ENCODE results near the gene DIS3L2. TPM values are rescaled to one million over a fixed set of nuclear protein-coding genes. Genes with fewer than 3 reads are reported as not detected.

Gene DIS3L2
- total and polyA plus RNA-seq, 2 of the 8 experiments (the other 6 are each of a cell fraction or from before 2014, with no cell fraction given), result 11.5 to 21.6 TPM

DNA sequence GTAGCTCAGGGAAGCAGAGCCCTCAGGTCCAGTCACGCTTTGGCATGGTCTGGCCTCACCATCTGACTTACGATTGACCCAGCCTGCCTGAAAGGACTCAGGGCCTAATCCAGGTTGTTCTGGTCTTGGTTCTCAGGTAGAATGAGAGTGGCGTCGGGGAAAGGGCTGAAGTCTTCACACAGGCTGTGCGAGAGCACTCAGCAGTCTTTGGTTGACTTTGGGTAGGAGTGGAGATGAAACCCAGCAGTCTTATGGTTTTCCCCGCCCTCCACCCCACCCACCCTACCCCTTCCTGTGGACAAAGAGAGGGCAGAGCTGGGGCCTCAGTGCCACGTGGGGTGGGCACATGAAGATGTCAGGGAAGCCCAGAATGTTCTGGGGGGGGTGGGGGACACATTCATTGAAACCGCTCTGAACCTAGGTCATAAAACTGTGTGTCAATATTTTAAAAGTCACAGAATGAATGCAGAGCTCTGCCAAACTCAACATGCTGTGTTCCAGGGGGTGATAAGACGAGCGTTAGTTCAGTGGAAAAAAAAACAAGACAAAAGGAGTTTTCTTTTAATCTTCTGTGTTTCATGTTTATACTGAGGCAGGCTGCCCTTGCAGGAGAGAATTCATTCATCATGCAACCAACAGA lies 358.4 kb downstream of the DIS3L2 start:
- Histone ChIP-seq H3K18ac (ENCODE audit: extremely low read depth, low read length) (no peak overlapping the region), H3K56ac (replicated peaks; ENCODE audit: insufficient read length, low read depth, low read length) (no peak overlapping the region), H4K91ac (replicated peaks; ENCODE audit: insufficient read length, low read length) (no peak overlapping the region), H3K27me3 (replicated peaks in 1 of 4; ENCODE audit: control insufficient read depth in 3 of 4, extremely low read depth in 1 of 4, insufficient read depth in 3 of 4, low read length in 3 of 4) (no peaks in the 10 kb centered on the region), H2AFZ (ENCODE audit: low read length) (no peak overlapping the region), H3K23ac (ENCODE audit: insufficient read length) (no peak overlapping the region), H3K27ac (ENCODE audit: low read depth, low read length) (no peak overlapping the region), H3K9me3 (ENCODE audit: insufficient read depth in 2 of 2, low read depth in 1 of 2, low read length in 1 of 2) (no peaks in the 10 kb centered on the region), H3K79me1 (ENCODE audit: low read depth, low read length) (0 out of 2 replicates have a peak, but pooled peaks cover 2% of the 10 kb centered on the region), H3K4me2 (ENCODE audit: insufficient read depth in 1 of 2, low read depth in 2 of 2, low read length in 2 of 2) (no peak overlapping the region), H2BK15ac (ENCODE audit: low read length) (no peak overlapping the region), H2BK120ac (replicated peaks; ENCODE audit: low read depth, low read length) (no peak overlapping the region), H3K4me1 (replicated peaks in 1 of 4; ENCODE audit: control insufficient read depth in 3 of 4, insufficient read depth in 4 of 4, low read length in 3 of 4) (peaks cover 0 to 5% (median 0%) of the 10 kb centered on the region in 4 experiments; a peak in 2 of 7 replicates), H3K4me3 (ENCODE audit: extremely low read depth in 1 of 4, insufficient read depth in 2 of 4, low read depth in 3 of 4, low read length in 4 of 4) (no peak overlapping the region), H2BK12ac (ENCODE audit: low read depth, low read length) (no peak overlapping the region), H3K79me2 (ENCODE audit: control insufficient read depth in 1 of 2, insufficient read depth in 2 of 2, low read length in 2 of 2) (no peaks in the 10 kb centered on the region), H2BK20ac (ENCODE audit: low read length) (no peak overlapping the region), H2BK5ac (ENCODE audit: low read depth, low read length) (no peak overlapping the region), H2AK5ac (ENCODE audit: low read depth, low read length) (no peak overlapping the region), H4K5ac (ENCODE audit: insufficient read length, low read depth, low read length) (no peak overlapping the region), H3K9ac (replicated peaks in 1 of 4; ENCODE audit: extremely low read depth in 1 of 4, low read depth in 3 of 4, low read length in 3 of 4) (no peak overlapping the region), H3K14ac (ENCODE audit: insufficient read length) (no peak overlapping the region), H4K20me1 (replicated peaks in 1 of 2; ENCODE audit: control insufficient read depth in 1 of 2, insufficient read depth in 2 of 2, low read length in 2 of 2) (peaks cover 0 to 2% of the 10 kb centered on the region in 2 experiments), H4K8ac (ENCODE audit: extremely low read depth, insufficient read depth, low read length) (no peak overlapping the region; the same call in 1 of the 2 replicates), H3K4ac (replicated peaks; ENCODE audit: insufficient read length, low read depth, low read length) (no peak overlapping the region), H3K23me2 (ENCODE audit: low read depth, low read length) (no peaks in the 10 kb centered on the region), H3K36me3 (ENCODE audit: control insufficient read depth in 2 of 4, insufficient read depth in 4 of 4, low read length in 3 of 4) (no peaks in the 10 kb centered on the region)
- CTCF ChIA-PET (ENCODE audit: partially characterized antibody), result interaction anchor here (0.7 to 10.9 kb wide), 11 partner anchors 11 to 413 kb away, joined by 3 to 124 read pairs (median 4); partner anchors contain the start of gene NPPC
- FAIRE-seq, result no peak
- DNase-seq (ENCODE audit: low read depth in 1 of 2, low spot score in 2 of 2), result no peak
- WGBS, 2 experiments (ENCODE audit: extremely low coverage in 1 of 2, insufficient coverage in 1 of 2, insufficient read length in 1 of 2, insufficient replicate concordance in 2 of 2, low coverage in 1 of 2, low lambda C conversion rate in 2 of 2, missing lambda C conversion rate in 1 of 2), result 91% methylated on average over 10 of the region's 10 CpGs; no CpG with 5 or more reads in 1 of the 2 experiments
- POLR2A ChIA-PET (ENCODE audit: partially characterized antibody), result no interaction called here
- no peak for TF ChIP-seq SIX5 (IDR thresholded peaks at IDR 0.05; ENCODE audit: low read depth, low read length)
- TF ChIP-seq SIN3A (conservative IDR thresholded peaks at IDR 0.05 in 1 of 2, IDR thresholded peaks at IDR 0.05 in 1 of 2; ENCODE audit: low read depth in 1 of 2, low read length in 2 of 2), result no peak
- TF ChIP-seq NRF1 (IDR thresholded peaks at IDR 0.05; ENCODE audit: low read depth, low read length), result no peak
- no peak for TF ChIP-seq ASH2L (IDR thresholded peaks at IDR 0.05; ENCODE audit: low read length)
- TF ChIP-seq CHD2 (IDR thresholded peaks at IDR 0.05; ENCODE audit: low read length), result no peak
- TF ChIP-seq CTCF (IDR thresholded peaks at IDR 0.05; ENCODE audit: control extremely low read depth in 1 of 3, insufficient read depth in 1 of 3, low read depth in 1 of 3, low read length in 3 of 3), result no peak
- TF ChIP-seq POLR2A (IDR thresholded peaks at IDR 0.05; ENCODE audit: control extremely low read depth in 1 of 2, low read depth in 2 of 2, low read length in 2 of 2), result no peak
- TF ChIP-seq EGR1 (IDR thresholded peaks at IDR 0.05; ENCODE audit: borderline replicate concordance, low read depth, low read length), result no peak
- no peak for TF ChIP-seq TCF12 (IDR thresholded peaks at IDR 0.05; ENCODE audit: low read depth, low read length)
- TF ChIP-seq GABPA (IDR thresholded peaks at IDR 0.05; ENCODE audit: borderline replicate concordance, insufficient read depth, low read length), result no peak

All from H1 (cell line).